SK-N-SH treated with all-trans-retinoic acid at 6 μM for 48 hours (cell line): ENCODE results near the gene BCAN.

Experiments
- BACH2 ChIP-seq: fragments of 250-450 bp; sonication (Bioruptor Pico); IDR thresholded peaks from 2 replicates; pipeline ENCODE4 v1.9.0; 2021; ENCODE audit warnings: mild to moderate bottlenecking, borderline replicate concordance
- CSDC2 ChIP-seq: fragments of 250-450 bp; sonication (Bioruptor Pico); IDR thresholded peaks from 2 replicates; pipeline ENCODE4 v1.5.0; 2020; ENCODE audit warnings: mild to moderate bottlenecking, moderate library complexity
- CSRNP3 ChIP-seq: fragments of 250-450 bp; sonication (Bioruptor Pico); IDR thresholded peaks from 2 replicates; pipeline ENCODE4 v1.5.1; 2021; ENCODE audit warnings: mild to moderate bottlenecking, moderate library complexity
- GLIS3 ChIP-seq: fragments of 250-450 bp; sonication (Bioruptor Pico); IDR thresholded peaks from 2 replicates; pipeline ENCODE4 v1.5.0; 2020; ENCODE audit warnings: mild to moderate bottlenecking, moderate library complexity
- PATZ1 ChIP-seq: fragments of 250-450 bp; sonication (Bioruptor Pico); IDR thresholded peaks from 2 replicates; pipeline ENCODE4 v1.8.0; 2020; ENCODE audit warnings: mild to moderate bottlenecking, moderate library complexity, borderline replicate concordance
- TOX ChIP-seq: fragments of 250-450 bp; sonication (Bioruptor Pico); IDR thresholded peaks from 2 replicates; pipeline ENCODE4 v1.8.0; 2021; ENCODE audit warnings: mild to moderate bottlenecking, moderate library complexity, borderline replicate concordance
- ZNF70 ChIP-seq: fragments of 450-650 bp; formaldehyde crosslinking; IDR thresholded peaks from 2 replicates; pipeline ENCODE4 v1.5.0; 2020; ENCODE audit warnings: mild to moderate bottlenecking, moderate library complexity
- ZNF8 ChIP-seq: fragments of 450-650 bp; formaldehyde crosslinking; IDR thresholded peaks from 2 replicates; pipeline ENCODE4 v1.5.0; 2020; ENCODE audit warnings: mild to moderate bottlenecking, moderate library complexity

- TF ChIP-seq BACH2 (CRISPR knock-in tag) (no peak), PATZ1 (CRISPR knock-in tag) (no peak), ZNF70 (CRISPR knock-in tag) (no peak), TOX (no peak), CSDC2 (CRISPR knock-in tag) (no peak), CSRNP3 (CRISPR knock-in tag) (no peak), ZNF8 (no peak), GLIS3 (CRISPR knock-in tag) (no peak)
Observed at GRCh38 chr1:156594190-156594589, 47.7 kb upstream of the BCAN start.
